ENCODE results near the gene CPNE5.
"Not testable (repeated sequence)": the region's sequence is repeated elsewhere in the genome, so short reads cannot be mapped to it uniquely, and the experiment has no call there.

The CPNE5 gene

DNA sequence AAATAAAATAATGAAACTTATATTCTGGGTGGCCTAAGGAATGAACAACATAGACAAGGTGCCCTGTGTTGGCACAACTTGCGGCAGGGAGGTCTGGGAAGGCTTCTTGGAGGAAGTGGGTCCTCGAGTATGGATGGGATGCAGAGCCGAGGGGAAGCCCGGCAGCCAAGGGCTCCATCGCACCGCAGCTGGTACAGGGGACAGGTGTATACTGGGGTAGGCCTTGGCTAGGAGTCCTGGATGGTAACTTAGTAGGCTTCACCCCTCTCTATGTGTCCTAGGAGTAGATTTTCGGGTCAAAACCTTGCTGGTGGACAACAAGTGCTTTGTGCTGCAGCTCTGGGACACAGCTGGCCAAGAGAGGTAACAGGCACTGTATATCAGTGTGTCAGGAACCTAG is 113.7 kb downstream of the CPNE5 start:
- no peak for DNase-seq (ENCODE audit: low read depth)

DNA sequence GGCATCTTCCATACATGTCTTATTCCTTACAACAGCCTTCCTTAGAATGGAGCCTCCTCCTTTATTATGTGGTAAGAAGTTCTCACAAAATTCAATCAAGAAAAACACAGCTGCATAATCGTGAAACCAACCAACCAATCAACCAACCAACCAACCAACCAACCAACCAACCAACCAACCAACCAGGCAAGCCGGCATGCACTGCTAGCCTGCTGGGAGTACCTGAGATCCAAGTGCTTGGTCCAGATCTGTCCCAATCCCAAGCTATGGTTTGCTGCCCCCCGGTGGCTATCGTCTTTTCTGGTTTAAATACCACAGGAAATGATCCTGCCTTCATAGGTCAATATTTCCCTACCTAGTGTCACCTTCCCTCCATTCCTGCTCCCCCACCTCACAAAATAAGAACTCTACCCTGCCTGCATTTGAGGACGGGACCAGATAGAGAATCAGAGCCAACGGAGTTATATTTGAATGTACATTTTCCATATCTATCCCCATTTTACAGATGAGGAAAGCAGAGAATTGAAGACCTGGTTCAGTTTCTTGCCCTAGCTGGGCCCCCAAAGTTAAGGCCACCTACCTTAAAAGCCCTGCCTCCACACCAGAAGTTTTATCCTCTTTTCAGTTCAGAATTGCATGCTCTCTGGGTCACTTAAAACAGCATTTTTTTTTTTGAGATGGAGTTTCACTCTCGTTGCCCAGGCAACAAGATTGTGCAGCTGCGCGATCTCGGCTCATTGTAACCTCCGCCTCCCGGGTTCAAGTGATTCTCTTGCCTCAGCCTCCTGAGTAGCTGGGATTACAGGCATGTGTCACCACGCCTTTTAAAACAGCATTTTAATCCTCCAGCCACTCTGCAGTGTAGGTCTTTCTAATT is 114.5 kb downstream of the CPNE5 start:
- peak; percentile 18 for DNase-seq (ENCODE audit: low read depth)

GRCh38 chr6:36723992-36724391 is 115.3 kb downstream of the CPNE5 start:
- DNase-seq (ENCODE audit: low read depth) = not testable (repeated sequence)

DNA sequence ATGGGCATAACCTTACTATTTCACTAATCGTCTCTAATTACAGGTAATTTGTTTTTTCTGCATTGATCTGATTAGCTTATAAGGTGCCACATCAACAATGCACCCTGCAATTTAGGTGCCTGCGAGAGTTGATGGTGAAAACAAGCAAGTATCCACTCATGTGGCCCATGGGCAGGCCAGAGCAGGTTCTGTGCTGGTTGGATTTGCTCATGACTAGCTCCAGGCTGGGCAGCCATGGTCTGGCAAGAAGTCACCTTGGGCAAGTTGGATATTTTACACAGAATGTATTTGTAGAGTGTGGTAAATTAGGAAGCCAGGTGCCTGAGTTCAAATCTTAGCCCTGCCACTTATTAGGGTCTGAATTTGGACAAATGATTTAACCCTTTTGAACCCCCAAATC is 116.4 kb downstream of the CPNE5 start:
- DNase-seq (ENCODE audit: low read depth) = no peak

DNA sequence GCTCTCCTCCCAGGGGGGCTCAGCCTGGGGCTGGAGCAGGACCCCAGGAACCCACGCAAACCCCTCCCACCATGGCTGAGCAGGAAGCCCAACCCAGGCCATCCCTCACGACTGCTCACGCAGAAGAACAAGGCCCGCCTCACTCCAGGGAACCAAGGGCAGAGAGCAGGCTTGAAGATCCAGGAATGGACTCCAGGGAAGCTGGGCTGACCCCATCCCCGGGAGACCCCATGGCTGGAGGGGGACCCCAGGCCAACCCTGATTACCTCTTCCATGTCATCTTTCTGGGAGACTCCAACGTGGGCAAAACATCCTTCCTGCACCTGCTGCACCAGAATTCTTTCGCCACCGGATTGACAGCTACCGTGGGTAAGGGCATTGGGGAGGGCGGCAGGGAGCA is 116.9 kb downstream of the CPNE5 start:
- DNase-seq (ENCODE audit: low read depth) = no peak

- DNase-seq (ENCODE audit: low read depth) = no peak
Observed at GRCh38 chr6:36721369-36722140, 117.7 kb downstream of the CPNE5 start.

DNA sequence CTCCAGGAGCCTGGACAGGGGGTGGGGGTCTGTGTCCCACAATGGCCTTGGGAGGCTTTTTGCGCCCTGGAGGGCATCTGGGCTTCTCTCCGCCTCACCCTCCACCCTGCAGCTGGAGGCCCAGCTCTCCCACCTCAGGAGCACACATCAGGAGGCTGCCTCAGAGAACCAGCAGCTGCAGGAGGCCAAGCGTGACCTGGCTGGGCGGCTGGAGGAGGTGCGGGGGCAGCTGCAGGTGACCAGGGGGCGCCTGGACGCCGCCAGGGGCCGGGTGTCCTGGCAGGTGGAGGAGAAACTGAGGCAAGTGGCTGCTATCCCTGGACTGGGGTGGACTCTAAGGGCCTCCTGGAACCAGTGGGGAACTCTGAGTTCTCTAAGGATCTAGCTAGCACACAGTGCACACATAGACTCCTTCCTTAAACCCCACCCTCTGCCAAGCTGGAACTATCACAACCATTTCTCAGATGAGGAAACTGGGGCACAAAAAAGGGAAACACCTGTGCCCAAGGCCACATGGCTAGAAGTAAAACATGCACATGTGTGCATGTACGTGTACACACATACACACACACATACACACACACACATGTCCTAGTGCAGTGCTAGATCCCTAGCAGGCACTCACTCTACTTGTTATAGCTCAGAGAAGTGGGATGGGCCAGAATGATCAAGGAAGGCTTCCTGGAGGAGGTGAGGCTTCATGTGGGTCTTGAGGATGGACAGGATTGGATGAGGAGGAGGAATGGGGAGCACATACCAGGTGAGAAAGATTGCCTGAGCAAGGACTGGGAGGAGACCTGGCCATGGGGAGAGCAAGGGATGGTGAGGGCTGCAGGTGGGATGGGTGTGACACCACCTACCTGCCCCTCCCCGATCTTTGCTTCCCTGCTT is 118.7 kb downstream of the CPNE5 start:
- no peak for DNase-seq (ENCODE audit: low read depth)

DNA sequence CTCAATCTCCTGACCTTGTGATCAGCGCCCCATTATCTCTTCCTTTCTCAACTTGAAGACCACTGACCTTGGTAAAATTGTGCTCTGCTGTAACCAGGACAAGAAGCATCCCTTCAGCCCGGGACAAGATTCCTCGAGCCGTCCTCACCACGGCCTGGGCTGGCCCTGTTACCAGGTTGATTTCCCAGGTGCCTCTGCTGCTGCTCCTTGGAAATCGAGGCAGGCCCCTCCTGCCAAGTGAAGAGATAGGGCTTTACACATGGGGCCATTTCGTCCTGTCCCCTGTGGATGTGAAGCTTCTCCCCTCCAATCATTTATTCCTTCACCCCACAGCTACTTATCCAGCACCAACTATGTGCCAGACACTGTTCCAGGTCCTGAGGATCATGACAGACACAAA is 120.1 kb downstream of the CPNE5 start:
- DNase-seq (ENCODE audit: low read depth) = no peak

- no peak for DNase-seq (ENCODE audit: low read depth)
Observed at GRCh38 chr6:36718560-36718959, 120.7 kb downstream of the CPNE5 start.

DNA sequence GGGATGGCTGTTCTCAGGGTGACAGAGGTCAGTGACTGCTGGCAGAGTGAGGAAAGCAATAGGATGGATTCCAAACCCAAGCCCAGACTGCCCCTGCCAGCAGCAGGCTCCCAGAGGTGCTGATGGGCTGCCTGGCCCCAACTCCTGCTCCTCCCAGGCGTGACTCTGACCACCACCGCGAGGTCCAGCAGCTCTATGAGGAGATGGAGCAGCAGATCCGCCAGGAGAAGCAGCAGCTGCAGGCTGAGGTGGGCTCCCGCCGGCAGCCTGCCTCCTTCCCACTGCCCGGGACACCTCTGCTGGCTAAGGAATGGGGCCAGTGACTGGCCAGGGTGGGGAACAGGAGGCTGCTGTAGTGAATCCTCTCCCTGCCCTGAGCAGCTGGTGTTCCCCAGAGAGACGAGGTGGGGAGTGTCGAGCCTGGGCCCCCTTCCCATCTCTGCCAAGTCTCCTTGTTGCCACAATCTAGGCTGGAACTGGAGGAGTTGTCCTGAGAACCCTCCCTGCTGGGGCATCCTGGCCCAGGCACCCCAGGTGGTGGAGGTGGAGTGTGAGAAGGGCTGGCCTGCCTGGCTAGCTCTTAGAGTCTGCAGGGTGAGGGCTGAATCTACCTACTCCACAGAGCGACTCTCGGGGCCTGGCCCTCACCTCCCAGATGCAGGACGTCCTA is 121.2 kb downstream of the CPNE5 start:
- DNase-seq (ENCODE audit: low read depth) = no peak

- DNase-seq (ENCODE audit: low read depth) = no peak
Observed at GRCh38 chr6:36717231-36717825, 121.9 kb downstream of the CPNE5 start.

DNA sequence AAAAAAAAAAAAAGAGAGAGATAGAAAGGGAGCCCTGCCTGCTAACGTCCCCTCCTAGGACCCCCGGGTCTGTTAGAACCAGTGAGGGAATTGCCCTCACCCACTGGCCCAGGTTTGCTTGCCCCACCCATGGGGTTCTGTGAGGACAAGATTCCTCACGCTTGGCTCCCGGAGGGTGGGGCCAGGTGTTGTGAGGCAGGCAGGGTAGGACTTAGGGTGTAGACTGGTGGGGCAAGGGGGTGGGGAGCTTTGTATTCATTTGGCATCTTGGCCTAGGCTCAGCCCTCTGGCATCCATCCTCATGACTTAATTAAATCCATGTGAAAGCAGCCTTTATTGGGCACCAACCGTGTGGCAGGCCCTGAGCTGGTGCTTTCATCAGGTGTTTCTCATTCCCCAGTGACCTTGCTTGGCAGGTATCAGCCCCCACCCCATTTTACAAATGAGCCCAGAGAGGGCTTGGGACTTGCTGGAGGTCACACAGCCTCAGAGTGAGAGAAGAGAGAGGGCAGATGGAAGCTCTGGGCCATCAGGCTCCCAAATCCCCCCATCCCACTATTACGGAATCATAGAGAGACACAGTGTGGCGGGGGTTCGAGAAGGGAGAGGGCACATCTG is 122.7 kb downstream of the CPNE5 start:
- DNase-seq (ENCODE audit: low read depth) = no peak

DNA sequence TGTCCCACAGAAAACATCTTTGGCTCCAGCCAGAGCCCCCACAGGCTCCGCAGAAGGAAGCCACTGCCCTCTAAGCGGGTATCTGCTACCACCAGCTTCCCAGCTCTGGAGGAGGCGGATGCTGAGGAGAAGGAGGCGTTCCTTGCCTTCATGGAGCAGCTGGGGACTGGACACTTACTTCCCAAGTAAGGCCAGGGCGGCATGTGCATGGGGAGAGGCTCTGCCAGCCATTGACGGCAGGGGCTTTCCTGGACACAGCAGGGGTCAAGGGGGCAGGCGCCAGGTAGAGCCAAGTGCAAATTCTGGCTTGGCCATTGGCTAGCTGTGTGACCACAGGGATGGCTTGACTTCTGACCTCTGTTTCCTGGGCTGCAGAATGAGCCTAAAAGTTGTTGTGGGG is 123.8 kb downstream of the CPNE5 start:
- DNase-seq (ENCODE audit: low read depth) = no peak

GRCh38 chr6:36714511-36714910 is 124.7 kb downstream of the CPNE5 start:
- no peak for DNase-seq (ENCODE audit: low read depth)

GRCh38 chr6:36713846-36714245 is 125.4 kb downstream of the CPNE5 start:
- DNase-seq (ENCODE audit: low read depth) = no peak

DNA sequence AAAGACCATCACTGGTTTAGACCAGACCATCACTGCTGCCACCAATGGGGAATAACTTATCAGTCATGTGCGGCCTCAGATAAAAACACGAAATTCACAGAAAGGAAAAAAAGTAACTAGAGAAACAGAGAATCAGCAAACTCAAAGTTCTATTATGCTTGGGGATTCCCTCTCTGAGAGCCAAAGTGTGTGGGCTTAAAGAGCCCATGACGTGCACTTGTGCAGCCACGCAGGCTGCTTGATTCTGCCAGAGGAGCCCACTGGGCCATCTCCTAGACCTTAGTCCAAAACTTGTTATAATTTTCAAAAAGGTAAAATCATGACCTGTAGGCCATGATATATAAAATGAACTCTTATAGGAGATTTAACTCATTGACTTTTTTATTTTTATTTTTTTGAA is 126.4 kb downstream of the CPNE5 start:
- no peak for DNase-seq (ENCODE audit: low read depth)

DNA sequence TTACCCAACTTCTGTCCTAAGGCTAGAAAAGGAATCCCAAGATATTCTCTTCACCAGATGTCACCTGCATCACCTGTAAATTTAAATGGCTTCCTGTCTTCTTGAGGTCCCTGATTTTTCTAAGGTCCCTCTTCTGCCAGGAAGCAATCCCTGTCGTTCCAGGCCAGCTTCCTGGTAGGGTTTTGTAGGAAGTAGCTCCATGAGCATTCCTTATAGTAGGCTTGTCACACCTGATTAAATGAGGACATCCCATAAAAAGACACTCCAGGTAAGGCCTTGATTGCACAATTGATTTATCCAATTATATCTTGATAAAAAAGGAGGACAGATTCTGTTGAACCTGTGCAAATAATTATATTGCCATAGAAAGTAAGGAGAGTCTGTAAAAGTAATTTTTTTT is 132.9 kb downstream of the CPNE5 start:
- no peak for DNase-seq (ENCODE audit: low read depth)

- not testable (repeated sequence) for DNase-seq (ENCODE audit: low read depth)
Observed at GRCh38 chr6:36704961-36705577, 134.2 kb downstream of the CPNE5 start.

- DNase-seq (ENCODE audit: low read depth) = no peak
Observed at GRCh38 chr6:36703982-36704381, 135.3 kb downstream of the CPNE5 start.

- DNase-seq (ENCODE audit: low read depth) = no peak
Observed at GRCh38 chr6:36703081-36703606, 136.1 kb downstream of the CPNE5 start.

Data from stimulated activated CD8-positive, alpha-beta memory T cell treated with anti-CD3 and anti-CD28 coated beads, Interleukin-15, amount 100 ng/mL, for 1 hour (primary cell).